A673 (cell line): ENCODE measurements around the gene KCNIP1.

Source experiments
- CTCF ChIP-seq: fragments of 300-800, 200-600 bp; sonication (generic); conservative IDR thresholded peaks from 2 replicates; pipeline ENCODE4 v1.5.1; 2017; ENCODE audit warnings: low read depth, mild to moderate bottlenecking, antibody characterized with exemption, low read length, moderate library complexity, mixed read lengths
- EZH2 ChIP-seq: fragments of 200-600 bp; sonication (generic); IDR thresholded peaks from 2 replicates; pipeline ENCODE4 v1.6.1; 2017; ENCODE audit warnings: borderline replicate concordance, low read depth, mild to moderate bottlenecking, mixed read lengths, antibody characterized with exemption, low read length; ENCODE audit not compliant: poor library complexity, severe bottlenecking

GRCh38 chr5:170510126-170510525 is 6.3 kb downstream of the KCNIP1 start:
- TF ChIP-seq CTCF = no peak
- no peak for TF ChIP-seq EZH2
